HepG2 (cell line): ENCODE results near the gene PRR22. TPM values are rescaled to one million over a fixed set of nuclear protein-coding genes. Genes with fewer than 3 reads are reported as not detected.

ENCODE experiments used
- DPF2 ChIP-seq: sonication (generic); formaldehyde crosslinking; IDR thresholded peaks from 2 replicates; pipeline ENCODE4 v1.4.0; 2020; ENCODE audit warnings: mild to moderate bottlenecking, low read depth, missing genetic modification reagents, borderline replicate concordance
- GFI1 ChIP-seq: sonication (generic); formaldehyde crosslinking; IDR thresholded peaks from 2 replicates; pipeline ENCODE4 v1.5.0; 2020; ENCODE audit warnings: missing genetic modification reagents, mild to moderate bottlenecking, borderline replicate concordance
- HNRNPH1 ChIP-seq: fragments of 200-400 bp; formaldehyde crosslinking; optimal IDR thresholded peaks from 2 replicates; pipeline ENCODE3; 2017; ENCODE audit warnings: mild to moderate bottlenecking, low read depth, low read length
- KAT8 ChIP-seq: IDR thresholded peaks from 2 replicates; pipeline ENCODE4 v1.6.1; 2016; ENCODE audit warnings: missing genetic modification reagents, missing compliant biosample characterization
- MTA1 ChIP-seq: sonication (generic); formaldehyde crosslinking; IDR thresholded peaks from 2 replicates; pipeline ENCODE4 v1.4.0; 2020; ENCODE audit warnings: missing genetic modification reagents, mild to moderate bottlenecking, borderline replicate concordance
- MXD4 ChIP-seq: IDR thresholded peaks from 2 replicates; pipeline ENCODE4 v1.6.1; 2016; ENCODE audit warnings: mild to moderate bottlenecking, missing biosample characterization, missing genetic modification reagents
- NFKBIZ ChIP-seq: IDR thresholded peaks from 2 replicates; pipeline ENCODE4 v1.6.1; 2018; ENCODE audit warnings: missing genetic modification reagents, missing compliant biosample characterization
- PCBP2 ChIP-seq: fragments of 200-400 bp; formaldehyde crosslinking; optimal IDR thresholded peaks from 2 replicates; pipeline ENCODE3; 2018; ENCODE audit warnings: low read length, low read depth; ENCODE audit not compliant: poor library complexity, severe bottlenecking
- RORA ChIP-seq: sonication (generic); formaldehyde crosslinking; IDR thresholded peaks from 2 replicates; pipeline ENCODE4 v1.5.0; 2020; ENCODE audit warnings: mild to moderate bottlenecking, missing genetic modification reagents, moderate library complexity
- ZC3H4 ChIP-seq: sonication (generic); formaldehyde crosslinking; IDR thresholded peaks from 2 replicates; pipeline ENCODE4 v1.4.0; 2020; ENCODE audit warnings: missing genetic modification reagents, borderline replicate concordance
- ZNF12 ChIP-seq: sonication (generic); formaldehyde crosslinking; IDR thresholded peaks from 2 replicates; pipeline ENCODE4 v1.5.0; 2020; ENCODE audit warnings: missing genetic modification reagents
- ZNF124 ChIP-seq: sonication (generic); formaldehyde crosslinking; IDR thresholded peaks from 2 replicates; pipeline ENCODE4 v1.4.0; 2020; ENCODE audit warnings: missing genetic modification reagents
- ZNF343 ChIP-seq: sonication (generic); formaldehyde crosslinking; IDR thresholded peaks from 2 replicates; pipeline ENCODE4 v1.4.0; 2020; ENCODE audit warnings: mild to moderate bottlenecking, missing genetic modification reagents
- polyA plus RNA-seq, 8 experiments: library from polyadenylated mRNA; depleted of rRNA in 3 of 8; stranded (reverse) in 7 of 8; unstranded in 1 of 8; fragments of >200 nt; fragmentation: Illumina TruSeq in 4 of 8; extraction: Trizol in 4 of 8; gene quantifications; 2 replicates each; pipeline versions ENCODE4 v1.2.1 to v1.2.3, GENCODE V29; 2011 to 2016; ENCODE audit warnings: low read depth in 4 of 8, missing spikeins in 1 of 8, mixed read lengths in 1 of 8; ENCODE audit not compliant: insufficient read depth in 1 of 8
- total RNA-seq, 5 experiments: library from RNA; depleted of rRNA; stranded (reverse); fragments of >200 nt; fragmentation: Illumina TruSeq; extraction: Trizol; gene quantifications; 2 replicates each; pipeline ENCODE4 v1.2.3, GENCODE V29; 2016; ENCODE audit warnings: low read depth in 1 of 5
- TF ChIP-seq, protein P1 (sequence below): sonication (generic); formaldehyde crosslinking; IDR thresholded peaks from 2 replicates; pipeline ENCODE4 v1.4.0; 2020; ENCODE audit warnings: low read depth, missing genetic modification reagents
- TF ChIP-seq, protein P2 (sequence below): sonication (generic); formaldehyde crosslinking; IDR thresholded peaks from 2 replicates; pipeline ENCODE4 v1.4.0; 2020; ENCODE audit warnings: missing genetic modification reagents, borderline replicate concordance
- TF ChIP-seq, protein P3 (sequence below): sonication (generic); formaldehyde crosslinking; IDR thresholded peaks from 2 replicates; pipeline ENCODE4 v1.8.0; 2022; ENCODE audit warnings: mild to moderate bottlenecking, missing genetic modification reagents, moderate library complexity
- TF ChIP-seq, protein P4 (sequence below): sonication (generic); formaldehyde crosslinking; IDR thresholded peaks from 2 replicates; pipeline ENCODE4 v1.4.0; 2020; ENCODE audit warnings: missing genetic modification reagents, borderline replicate concordance
- TF ChIP-seq, protein P5 (sequence below): sonication (generic); formaldehyde crosslinking; IDR thresholded peaks from 2 replicates; pipeline ENCODE4 v1.4.0; 2020; ENCODE audit warnings: missing genetic modification reagents

Gene PRR22
- total and polyA plus RNA-seq, 2 of the 13 experiments (the other 11 are each of a cell fraction or from before 2014, with no cell fraction given): 0.84 to 2.3 TPM

DNA sequence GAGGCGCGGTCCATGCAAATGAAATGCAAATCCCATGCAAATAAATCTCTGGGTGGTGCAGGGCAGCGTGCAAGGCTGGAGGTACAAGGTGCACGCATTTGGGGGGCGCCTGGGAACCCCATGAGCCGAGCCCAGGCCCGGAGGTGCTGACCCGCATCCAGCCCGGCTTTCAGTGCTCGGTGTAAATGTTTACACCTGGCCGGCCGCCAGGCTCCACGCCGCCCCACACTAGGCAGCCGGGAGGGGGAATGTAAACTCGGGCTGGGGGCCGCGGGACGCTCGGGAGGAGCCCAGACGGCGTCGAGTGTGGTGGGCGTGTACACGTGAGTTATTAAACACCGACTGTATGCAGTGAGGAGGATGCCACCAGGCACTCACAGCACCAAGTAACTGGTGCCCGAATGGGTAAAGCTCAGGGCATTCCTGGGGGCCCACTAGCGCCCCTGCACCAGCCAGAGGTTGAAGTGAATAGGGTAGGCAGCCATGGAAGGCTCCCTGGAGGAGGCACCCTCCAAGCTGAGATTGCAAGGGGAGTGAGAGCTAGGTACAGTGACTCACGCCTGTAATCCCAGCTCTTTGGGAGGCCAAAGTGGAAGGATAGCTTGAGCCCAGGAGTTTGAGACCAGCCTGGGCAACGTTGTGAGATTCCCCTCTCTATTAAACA lies 37.8 kb upstream of the PRR22 start (continued):
- TF ChIP-seq, protein P1, sequence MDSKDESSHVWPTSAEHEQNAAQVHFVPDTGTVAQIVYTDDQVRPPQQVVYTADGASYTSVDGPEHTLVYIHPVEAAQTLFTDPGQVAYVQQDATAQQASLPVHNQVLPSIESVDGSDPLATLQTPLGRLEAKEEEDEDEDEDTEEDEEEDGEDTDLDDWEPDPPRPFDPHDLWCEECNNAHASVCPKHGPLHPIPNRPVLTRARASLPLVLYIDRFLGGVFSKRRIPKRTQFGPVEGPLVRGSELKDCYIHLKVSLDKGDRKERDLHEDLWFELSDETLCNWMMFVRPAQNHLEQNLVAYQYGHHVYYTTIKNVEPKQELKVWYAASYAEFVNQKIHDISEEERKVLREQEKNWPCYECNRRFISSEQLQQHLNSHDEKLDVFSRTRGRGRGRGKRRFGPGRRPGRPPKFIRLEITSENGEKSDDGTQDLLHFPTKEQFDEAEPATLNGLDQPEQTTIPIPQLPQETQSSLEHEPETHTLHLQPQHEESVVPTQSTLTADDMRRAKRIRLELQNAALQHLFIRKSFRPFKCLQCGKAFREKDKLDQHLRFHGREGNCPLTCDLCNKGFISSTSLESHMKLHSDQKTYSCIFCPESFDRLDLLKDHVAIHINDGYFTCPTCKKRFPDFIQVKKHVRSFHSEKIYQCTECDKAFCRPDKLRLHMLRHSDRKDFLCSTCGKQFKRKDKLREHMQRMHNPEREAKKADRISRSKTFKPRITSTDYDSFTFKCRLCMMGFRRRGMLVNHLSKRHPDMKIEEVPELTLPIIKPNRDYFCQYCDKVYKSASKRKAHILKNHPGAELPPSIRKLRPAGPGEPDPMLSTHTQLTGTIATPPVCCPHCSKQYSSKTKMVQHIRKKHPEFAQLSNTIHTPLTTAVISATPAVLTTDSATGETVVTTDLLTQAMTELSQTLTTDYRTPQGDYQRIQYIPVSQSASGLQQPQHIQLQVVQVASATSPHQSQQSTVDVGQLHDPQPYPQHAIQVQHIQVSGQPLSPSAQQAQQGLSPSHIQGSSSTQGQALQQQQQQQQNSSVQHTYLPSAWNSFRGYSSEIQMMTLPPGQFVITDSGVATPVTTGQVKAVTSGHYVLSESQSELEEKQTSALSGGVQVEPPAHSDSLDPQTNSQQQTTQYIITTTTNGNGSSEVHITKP (CRISPR knock-in tag): no peak
- no peak for TF ChIP-seq MXD4
- TF ChIP-seq RORA (CRISPR knock-in tag): no peak
- TF ChIP-seq KAT8 (CRISPR knock-in tag): no peak
- TF ChIP-seq, protein P2, sequence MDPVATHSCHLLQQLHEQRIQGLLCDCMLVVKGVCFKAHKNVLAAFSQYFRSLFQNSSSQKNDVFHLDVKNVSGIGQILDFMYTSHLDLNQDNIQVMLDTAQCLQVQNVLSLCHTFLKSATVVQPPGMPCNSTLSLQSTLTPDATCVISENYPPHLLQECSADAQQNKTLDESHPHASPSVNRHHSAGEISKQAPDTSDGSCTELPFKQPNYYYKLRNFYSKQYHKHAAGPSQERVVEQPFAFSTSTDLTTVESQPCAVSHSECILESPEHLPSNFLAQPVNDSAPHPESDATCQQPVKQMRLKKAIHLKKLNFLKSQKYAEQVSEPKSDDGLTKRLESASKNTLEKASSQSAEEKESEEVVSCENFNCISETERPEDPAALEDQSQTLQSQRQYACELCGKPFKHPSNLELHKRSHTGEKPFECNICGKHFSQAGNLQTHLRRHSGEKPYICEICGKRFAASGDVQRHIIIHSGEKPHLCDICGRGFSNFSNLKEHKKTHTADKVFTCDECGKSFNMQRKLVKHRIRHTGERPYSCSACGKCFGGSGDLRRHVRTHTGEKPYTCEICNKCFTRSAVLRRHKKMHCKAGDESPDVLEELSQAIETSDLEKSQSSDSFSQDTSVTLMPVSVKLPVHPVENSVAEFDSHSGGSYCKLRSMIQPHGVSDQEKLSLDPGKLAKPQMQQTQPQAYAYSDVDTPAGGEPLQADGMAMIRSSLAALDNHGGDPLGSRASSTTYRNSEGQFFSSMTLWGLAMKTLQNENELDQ (CRISPR knock-in tag): no peak
- peak; percentile 73; the same call in 1 of the 2 replicates for TF ChIP-seq MTA1 (CRISPR knock-in tag)
- no peak for TF ChIP-seq ZC3H4 (CRISPR knock-in tag)
- TF ChIP-seq ZNF124 (CRISPR knock-in tag): no peak
- TF ChIP-seq, protein P3, sequence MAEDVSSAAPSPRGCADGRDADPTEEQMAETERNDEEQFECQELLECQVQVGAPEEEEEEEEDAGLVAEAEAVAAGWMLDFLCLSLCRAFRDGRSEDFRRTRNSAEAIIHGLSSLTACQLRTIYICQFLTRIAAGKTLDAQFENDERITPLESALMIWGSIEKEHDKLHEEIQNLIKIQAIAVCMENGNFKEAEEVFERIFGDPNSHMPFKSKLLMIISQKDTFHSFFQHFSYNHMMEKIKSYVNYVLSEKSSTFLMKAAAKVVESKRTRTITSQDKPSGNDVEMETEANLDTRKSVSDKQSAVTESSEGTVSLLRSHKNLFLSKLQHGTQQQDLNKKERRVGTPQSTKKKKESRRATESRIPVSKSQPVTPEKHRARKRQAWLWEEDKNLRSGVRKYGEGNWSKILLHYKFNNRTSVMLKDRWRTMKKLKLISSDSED (CRISPR knock-in tag): no peak
- TF ChIP-seq, protein P4, sequence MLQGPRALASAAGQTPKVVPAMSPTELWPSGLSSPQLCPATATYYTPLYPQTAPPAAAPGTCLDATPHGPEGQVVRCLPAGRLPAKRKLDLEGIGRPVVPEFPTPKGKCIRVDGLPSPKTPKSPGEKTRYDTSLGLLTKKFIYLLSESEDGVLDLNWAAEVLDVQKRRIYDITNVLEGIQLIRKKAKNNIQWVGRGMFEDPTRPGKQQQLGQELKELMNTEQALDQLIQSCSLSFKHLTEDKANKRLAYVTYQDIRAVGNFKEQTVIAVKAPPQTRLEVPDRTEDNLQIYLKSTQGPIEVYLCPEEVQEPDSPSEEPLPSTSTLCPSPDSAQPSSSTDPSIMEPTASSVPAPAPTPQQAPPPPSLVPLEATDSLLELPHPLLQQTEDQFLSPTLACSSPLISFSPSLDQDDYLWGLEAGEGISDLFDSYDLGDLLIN (CRISPR knock-in tag): no peak
- TF ChIP-seq ZNF12 (CRISPR knock-in tag): no peak
- no peak for TF ChIP-seq NFKBIZ (CRISPR knock-in tag)
- 0 out of 2 replicates have a peak, but pooled peaks have one; percentile 35 for TF ChIP-seq DPF2 (CRISPR knock-in tag)
- no peak for TF ChIP-seq PCBP2
- no peak for TF ChIP-seq GFI1 (CRISPR knock-in tag)
- no peak for TF ChIP-seq HNRNPH1
- TF ChIP-seq, protein P5, sequence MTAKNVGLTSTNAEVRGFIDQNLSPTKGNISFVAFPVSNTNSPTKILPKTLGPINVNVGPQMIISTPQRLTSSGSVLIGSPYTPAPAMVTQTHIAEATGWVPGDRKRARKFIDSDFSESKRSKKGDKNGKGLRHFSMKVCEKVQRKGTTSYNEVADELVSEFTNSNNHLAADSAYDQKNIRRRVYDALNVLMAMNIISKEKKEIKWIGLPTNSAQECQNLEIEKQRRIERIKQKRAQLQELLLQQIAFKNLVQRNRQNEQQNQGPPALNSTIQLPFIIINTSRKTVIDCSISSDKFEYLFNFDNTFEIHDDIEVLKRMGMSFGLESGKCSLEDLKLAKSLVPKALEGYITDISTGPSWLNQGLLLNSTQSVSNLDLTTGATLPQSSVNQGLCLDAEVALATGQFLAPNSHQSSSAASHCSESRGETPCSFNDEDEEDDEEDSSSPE (CRISPR knock-in tag): no peak
- TF ChIP-seq ZNF343 (CRISPR knock-in tag): no peak
